ENCODE results near the gene GMPR.
"Not testable (repeated sequence)": the region's sequence is repeated elsewhere in the genome, so short reads cannot be mapped to it uniquely, and the experiment has no call there.

The GMPR gene

DNA sequence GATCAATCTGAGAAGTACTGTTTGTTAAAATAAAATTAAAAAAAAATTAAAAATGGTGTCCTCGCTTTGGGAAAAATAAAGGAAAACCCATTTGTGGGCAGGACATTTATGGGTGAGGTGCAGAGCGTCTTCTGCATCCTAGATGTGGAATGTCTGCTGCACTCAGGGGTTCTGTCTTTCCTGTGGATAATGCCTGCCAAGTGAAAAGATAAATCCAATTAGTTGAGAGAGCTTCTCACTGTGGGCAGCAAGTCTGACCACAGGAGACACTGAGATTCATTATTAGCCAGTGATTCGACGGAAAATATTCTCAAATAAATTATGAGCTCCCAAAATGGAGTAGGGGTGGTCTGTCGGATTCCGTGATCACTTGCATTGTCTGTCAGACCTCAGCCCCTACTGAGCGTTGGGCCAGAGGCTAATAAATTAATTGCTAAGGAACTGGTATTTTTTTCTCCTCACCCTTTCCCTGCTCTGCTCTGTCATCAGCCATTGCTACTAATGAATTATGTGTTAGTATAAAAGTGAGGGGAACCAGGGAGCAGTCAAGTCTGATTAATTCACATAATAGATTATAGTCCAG lies 10.0 kb downstream of the GMPR start:
- DNase-seq (ENCODE audit: low read depth in 2 of 2), result no peak

DNA sequence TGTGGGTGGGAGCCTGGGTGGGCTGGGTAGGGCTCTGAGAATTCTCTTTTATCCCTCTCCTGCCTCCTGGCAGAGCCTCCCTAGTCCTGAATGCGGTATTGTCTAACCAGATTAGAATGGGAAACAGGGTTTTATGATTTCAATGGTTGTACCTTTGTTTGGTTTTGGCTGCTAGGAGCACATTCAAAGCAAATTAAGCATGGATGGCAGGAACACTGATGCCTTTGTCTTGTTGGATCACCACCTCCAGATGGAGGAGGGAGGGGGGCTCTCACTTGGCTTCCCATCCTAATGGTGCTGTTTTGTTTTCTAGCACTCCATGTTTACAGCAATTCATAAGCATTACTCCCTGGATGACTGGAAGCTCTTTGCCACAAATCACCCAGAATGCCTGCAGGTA lies 11.6 kb downstream of the GMPR start:
- DNase-seq (ENCODE audit: low read depth in 2 of 2), result no peak

GRCh38 chr6:16251706-16252105 lies 13.3 kb downstream of the GMPR start:
- DNase-seq (ENCODE audit: low read depth in 2 of 2), result no peak

GRCh38 chr6:16252686-16253299 lies 14.4 kb downstream of the GMPR start:
- no peak for DNase-seq (ENCODE audit: low read depth in 2 of 2)

DNA sequence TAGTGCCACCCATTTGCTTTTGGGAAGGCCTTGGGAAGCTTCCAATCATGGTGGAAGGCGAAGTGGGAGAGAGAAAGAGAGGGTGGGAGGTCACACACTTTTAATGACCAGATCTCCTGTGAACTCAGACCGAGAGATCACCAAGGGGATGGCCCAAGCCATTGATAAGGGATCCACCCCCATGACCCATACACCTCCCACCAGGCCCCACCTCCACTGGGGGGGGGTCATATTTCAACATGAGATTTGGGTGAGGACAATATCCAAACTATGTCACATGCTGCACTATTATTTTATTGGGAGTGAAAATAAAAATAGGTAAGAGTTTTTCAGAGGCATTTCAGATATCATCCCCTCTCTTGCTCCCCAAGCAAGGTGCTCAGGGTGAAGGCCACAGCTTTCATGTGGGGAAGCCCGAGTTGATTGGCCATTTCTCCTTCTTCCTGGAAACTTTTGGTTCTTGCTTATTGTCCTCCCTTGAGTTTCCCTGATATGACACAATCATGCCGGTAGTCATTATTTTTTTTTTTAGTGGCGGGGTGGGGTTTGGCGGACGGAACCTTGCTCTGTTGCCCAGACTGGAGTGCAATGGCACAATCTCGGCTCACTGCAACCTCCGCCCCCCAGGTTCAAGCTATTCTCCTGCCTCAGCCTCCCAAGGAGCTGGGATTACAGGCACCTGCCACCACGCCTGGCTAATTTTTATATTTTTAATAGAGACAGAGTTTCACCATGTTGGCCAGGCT lies 15.2 kb downstream of the GMPR start:
- no peak for DNase-seq (ENCODE audit: low read depth in 2 of 2)

DNA sequence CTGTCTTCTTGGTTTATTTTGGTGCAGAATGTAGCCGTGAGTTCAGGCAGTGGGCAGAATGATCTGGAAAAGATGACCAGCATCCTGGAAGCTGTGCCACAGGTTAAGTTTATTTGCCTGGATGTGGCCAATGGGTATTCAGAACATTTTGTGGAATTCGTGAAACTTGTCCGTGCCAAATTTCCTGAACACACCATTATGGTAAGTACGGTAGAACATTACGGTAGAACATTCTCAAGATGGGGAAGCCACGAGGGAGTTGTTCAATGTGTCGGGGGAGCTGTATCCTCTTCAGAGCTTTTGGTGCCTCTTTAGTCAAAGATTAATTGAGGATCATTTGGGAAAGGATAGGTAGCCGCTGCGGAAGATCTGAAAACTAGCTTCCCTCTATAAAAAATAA lies 16.1 kb downstream of the GMPR start:
- no peak for DNase-seq (ENCODE audit: low read depth in 2 of 2)

DNA sequence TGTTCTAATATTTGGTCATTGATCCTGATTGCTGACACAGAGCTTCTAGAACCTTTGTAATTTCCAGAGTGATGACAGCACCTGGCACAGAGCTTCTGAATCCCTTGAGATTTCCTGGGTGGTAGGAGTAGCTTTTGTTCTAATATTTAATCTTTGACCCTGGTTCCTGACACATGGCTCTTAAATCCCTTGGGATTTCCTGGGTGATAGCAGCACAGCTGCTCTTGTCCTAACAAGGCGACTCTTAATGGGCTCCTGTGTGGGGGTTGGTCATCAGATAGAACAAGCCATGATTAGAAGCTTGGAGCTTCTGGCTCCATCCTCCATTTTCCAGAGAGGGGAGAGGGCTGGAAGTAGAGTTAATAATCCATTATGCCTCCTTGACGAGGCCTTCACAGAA lies 18.4 kb downstream of the GMPR start:
- DNase-seq (ENCODE audit: low read depth in 2 of 2), result no peak

DNA sequence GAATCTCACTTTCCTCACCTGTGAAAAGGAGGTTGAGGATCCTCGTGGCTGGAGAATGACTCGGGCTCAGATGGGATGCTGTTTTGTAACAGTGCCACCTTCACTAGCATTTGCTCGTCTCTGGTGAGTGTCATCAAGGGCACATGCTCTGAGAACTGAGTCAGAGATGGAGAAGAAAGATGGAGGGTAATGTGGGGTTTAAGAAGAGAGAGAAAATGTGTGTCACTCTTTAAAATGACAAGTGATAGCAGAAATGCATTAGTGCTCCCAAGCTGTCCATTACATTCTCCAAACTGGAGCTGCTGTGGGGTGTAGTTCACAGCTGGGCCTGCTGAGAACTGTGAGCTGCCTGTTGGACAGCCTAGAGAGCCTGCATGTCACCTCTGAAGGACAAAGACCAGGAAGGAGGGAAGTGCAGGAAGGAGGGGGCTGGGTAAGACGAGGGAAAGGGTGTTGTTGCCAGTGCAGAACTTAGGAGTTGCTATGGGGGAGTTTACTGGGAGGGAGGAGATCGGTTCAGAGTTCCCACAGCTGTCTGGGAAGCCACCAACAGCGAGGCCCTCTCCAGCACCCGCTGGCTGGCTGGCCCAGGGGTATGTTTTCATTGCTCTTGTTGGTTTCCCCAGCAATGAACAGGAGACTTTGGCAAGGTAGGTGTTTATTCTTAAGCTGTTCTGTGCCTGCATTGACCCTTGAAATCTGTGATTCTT lies 19.8 kb downstream of the GMPR start:
- no peak for DNase-seq (ENCODE audit: low read depth in 2 of 2)

DNA sequence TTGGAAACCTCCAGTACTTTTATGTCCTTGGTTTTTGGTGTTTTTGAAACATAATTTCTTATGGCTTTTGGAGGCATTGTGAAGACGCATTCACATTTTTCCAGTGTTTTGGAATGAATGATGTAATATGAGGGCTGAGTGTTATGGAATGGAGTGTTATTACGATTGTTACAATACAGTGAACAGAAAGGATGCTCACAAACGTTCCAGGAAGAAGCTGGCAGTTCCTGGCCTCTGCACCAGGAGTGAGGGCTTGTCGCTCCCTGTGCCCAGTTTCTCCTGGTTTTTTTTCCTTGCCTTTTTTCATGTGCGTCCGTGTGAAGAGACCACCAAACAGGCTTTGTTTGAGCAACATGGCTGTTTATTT lies 20.3 kb downstream of the GMPR start:
- no peak for DNase-seq (ENCODE audit: low read depth in 2 of 2)

DNA sequence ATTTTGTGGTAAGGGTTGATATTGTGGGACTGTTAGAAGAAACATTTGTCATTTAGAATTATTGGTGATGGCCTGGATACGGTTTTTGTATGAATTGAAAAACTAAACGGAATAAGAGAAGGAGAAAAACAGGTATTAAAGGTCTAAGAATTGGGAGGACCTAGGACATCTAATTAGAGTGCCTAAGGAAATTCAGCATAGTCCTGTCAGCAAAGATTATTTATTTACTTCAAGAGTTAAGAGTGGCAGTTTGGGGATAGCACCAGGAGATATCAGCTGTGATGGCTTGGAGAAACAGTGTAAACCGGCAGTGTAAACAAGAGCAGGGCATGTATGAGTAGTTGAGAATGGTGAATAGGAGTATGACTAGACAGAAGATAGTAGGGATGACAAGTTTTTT lies 21.2 kb downstream of the GMPR start:
- not testable (repeated sequence) for DNase-seq (ENCODE audit: low read depth in 2 of 2)

DNA sequence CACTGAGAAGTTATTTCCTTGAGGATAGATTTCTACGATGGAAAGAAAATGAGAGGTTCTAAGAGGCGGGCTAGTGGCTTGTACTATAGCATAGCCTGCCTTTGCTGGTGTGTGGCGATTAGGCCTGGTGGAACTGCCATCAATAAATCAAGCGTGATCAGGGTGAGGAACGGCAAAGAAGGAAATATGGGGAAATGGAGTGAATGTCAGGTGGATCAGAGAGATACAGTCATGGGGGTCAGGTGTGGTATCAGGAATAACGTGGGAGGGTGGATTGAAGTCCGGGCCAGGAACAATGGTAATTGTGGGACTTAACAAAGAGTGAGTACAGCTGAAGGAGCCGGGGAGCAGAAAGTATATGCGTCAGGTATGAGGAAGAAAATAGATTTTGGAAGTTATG lies 22.2 kb downstream of the GMPR start:
- not testable (repeated sequence) for DNase-seq (ENCODE audit: low read depth in 2 of 2)

- DNase-seq (ENCODE audit: low read depth in 2 of 2), result not testable (repeated sequence)
Observed at GRCh38 chr6:16262773-16263172, 24.4 kb downstream of the GMPR start.

GRCh38 chr6:16263464-16264099 lies 25.2 kb downstream of the GMPR start:
- DNase-seq (ENCODE audit: low read depth in 2 of 2), result not testable (repeated sequence)

DNA sequence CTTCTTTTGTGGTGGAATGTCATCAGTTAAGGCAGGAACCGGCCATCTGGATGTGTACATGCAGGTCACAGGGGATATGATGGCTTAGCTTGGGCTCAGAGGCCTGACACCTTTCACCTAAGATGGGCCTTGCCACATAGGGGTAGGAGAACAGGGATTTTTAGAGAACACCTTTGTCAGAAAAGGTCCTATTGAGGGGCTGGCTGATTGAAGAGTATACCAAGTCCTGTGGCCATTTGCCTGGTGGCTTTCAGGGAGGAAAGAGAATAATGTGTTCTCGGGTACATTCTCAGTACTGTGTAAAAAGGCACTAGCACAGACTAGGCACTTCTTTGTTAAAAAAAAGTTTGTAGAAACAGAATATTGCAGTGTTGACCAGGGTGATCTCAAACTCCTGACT lies 26.4 kb downstream of the GMPR start:
- no peak for DNase-seq (ENCODE audit: low read depth in 2 of 2)

DNA sequence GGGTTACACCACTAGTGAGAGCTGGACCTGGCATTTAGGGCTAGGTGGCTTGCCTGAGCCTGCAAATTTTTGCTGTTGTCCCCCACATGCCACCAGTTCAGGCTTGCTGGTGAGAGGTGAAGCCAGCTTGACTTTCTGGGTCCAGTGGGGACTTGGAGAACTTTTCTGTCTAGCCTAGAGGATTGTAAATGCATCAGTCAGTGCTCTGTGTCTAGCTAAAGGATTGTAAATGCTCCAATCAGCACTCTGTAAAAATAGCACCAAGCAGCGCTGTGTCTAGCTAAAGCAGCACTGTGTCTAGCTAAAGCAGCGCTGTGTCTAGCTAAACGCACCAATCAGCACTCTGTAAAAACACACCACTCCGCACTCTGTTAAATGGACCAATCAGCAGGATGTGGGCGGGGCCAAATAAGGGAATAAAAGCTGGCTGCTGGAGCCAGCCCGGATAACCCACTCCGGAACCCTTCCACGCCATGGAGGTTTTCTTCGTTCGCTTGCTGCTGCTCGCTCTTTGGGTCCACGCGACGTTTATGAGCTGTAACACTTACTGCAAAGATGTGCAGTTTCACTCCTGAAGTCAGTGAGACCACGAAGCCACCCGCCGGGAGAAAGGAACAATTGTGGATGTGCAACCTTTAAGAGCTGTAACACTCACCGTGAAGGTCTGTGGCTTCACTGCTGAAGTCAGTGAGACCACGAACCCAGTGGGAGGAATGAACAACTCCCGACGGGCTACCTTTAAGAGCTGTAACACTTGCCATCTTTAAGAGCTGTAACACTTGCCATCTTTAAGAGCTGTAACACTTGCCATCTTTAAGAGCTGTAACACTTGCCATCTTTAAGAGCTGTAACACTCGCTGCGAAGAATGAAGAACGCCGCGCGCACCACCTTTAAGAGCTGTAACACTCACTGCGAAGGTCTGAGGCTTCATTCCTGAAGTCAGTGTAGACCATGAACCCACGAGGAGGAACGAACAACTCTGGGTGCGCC lies 27.3 kb downstream of the GMPR start:
- DNase-seq (ENCODE audit: low read depth in 2 of 2), result no peak

DNA sequence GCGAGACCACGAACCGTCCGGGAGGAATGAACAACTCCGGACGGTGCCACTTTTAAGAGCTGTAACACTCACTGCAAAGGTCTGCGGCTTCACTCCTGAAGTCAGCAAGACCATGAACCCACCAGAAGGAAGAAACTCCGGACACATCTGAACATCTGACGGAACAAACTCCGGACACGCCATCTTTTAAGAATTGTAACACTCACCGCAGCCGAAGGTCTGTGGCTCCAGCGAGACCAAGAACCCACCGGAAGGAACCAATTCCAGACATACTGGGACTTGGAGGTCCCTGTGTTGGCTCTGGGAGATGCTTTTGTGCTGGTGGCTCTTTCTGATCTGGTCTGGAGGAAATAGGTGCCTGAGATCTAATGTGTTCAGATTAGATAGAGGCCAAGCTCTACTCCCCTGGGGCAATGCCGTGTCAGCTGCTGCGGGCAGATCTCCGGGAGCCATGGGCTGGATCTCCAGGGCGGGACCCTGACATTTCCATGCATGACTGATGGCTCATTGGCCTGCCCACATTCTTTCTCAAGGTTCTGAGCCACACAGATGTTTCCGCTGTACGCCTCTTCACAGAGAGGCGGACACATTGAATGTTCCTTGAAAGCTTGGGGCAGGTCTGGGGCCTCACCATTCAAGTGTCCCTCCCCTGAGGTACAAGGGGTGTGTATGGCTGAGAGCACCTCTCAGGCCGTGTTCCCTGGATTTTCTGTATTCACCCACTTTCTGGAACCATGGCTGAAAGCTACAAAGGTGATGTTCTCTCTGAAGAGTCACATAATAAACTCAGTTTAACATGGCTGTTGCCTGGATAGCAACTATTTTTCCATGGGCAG lies 29.3 kb downstream of the GMPR start:
- DNase-seq (ENCODE audit: low read depth in 2 of 2), result no peak

- not testable (repeated sequence) for DNase-seq (ENCODE audit: low read depth in 2 of 2)
Observed at GRCh38 chr6:16269442-16270070, 31.2 kb downstream of the GMPR start.

- DNase-seq (ENCODE audit: low read depth in 2 of 2), result no peak
Observed at GRCh38 chr6:16270178-16270794, 31.9 kb downstream of the GMPR start.

DNA sequence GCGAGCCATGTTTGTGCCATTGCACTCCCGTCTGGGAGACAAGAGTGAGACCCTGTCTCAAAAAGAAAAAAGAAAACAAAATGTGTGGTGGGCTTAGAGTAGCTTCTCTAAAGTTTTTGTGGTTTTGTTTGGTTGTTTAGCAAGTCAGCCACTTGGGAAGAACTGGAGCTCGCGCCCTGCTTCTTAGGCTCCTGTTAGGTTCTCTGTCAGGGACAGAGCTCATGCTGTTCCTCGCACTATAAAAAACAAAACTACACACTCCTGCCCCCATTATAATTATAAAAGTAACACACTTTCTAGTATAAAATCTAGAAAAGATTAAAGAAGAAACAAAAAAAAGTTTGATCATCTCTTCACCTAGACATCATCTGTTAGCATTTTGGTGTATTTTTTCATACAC lies 33.0 kb downstream of the GMPR start:
- no peak for DNase-seq (ENCODE audit: low read depth in 2 of 2)

Data from stimulated activated CD4-positive, alpha-beta T cell treated with anti-CD3 and anti-CD28 coated beads, Interleukin-1b, Interleukin-23, amount 100 ng/mL, for 4 hours (primary cell).